RKO (cell line): Measurements from ENCODE around the gene UBAC2.

Source experiments
- DNase-seq: peaks from one replicate; pipeline ENCODE4 v3.0.0-alpha.2; 2016; ENCODE audit warnings: low spot score

UBAC2 gene

GRCh38 chr13:99357131-99357596, 156.5 kb downstream of the UBAC2 start:
- no peak for DNase-seq

GRCh38 chr13:99357941-99358340, 157.3 kb downstream of the UBAC2 start:
- DNase-seq: no peak

DNA sequence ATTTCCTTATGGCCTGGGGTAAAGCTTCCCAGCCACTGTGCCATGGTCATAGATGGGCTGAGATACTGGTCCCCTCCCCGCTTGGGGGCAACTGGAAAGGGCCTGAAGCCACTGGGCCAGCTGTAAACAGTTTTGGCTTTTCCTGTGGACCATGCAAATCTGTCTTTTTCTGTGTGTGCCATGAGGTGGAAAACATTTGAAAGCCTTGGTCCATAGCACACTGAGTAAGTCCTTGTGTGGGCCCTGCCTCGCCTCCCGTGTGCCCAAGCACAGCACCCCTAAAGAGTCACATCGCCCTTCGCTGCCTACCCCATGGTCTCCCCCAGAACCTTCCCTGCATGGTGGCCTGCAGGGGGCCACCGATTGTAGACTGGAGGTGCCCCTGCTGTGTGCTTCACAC, 158.9 kb downstream of the UBAC2 start:
- no peak for DNase-seq

- DNase-seq: no peak
These were observed 160.0 kb downstream of the UBAC2 start for GRCh38 chr13:99360696-99361095.

- no peak for DNase-seq
These were observed 160.5 kb downstream of the UBAC2 start for GRCh38 chr13:99361197-99361596.

DNA sequence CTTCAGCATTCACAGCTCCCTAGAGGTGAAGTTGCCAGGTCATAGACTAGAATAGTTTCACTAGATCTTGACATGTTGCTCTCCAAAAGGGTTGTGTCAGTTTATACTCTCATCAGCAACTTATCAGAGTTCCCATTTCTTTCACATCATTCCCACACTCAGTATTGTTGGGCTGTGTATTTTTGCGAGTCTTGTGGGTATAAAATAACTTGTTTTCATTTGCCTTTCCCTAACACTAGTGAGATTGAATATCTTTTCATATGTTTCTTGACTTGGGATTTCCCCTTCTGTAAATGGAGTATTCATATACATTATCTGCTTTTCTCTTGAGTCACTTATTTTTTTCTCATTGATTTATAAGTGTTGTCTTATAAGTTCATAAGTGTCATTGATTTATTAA, 161.7 kb downstream of the UBAC2 start:
- DNase-seq: no peak

GRCh38 chr13:99363391-99363790, 162.7 kb downstream of the UBAC2 start:
- DNase-seq: no peak

GRCh38 chr13:99363949-99364348, 163.3 kb downstream of the UBAC2 start:
- no peak for DNase-seq

GRCh38 chr13:99366075-99366987, 165.7 kb downstream of the UBAC2 start:
- no peak for DNase-seq

- DNase-seq: no peak
These were observed 166.5 kb downstream of the UBAC2 start for GRCh38 chr13:99367106-99367616.

GRCh38 chr13:99367663-99368448, 167.2 kb downstream of the UBAC2 start:
- no peak for DNase-seq

DNA sequence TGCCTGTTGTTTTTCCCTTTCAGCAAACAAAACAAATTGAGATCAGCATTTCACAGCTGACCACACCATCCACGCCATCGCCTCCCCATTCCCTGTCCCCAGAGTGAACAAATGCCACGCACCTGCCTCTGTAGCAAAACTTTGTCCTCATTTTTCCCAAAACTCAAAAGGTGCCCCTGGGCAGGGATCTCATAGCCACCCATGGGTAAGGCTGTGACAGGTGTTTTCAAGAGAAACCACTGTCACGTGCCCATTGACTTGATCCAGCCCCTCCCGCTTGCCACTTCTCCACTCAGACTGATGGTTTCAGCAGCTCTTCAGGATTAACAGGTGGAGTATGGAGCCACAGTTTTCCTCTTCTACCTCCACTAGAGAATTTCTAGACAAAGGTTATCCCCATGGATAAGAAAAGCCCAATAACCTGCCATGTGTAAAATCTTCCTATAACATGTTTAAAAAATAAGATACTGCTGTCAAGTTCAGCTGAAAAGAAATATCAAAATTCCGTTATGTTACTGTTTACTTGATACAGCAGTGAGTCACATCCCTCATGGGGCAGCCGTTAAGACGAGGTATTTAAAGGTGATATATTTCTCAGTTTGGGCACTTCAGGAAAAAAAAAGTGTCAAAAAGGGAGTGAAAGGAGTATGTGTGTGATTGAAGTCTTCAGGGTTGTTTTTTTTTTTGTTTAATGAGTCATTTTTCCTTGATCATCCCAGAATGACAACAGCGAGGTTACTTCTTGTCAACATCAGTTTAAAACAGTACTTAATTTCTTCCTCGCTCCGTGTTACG, 170.0 kb downstream of the UBAC2 start:
- DNase-seq: no peak

GRCh38 chr13:99371956-99372355, 171.3 kb downstream of the UBAC2 start:
- DNase-seq: no peak

- DNase-seq: no peak
These were observed 172.8 kb downstream of the UBAC2 start for GRCh38 chr13:99373436-99373835.

- no peak for DNase-seq
These were observed 173.7 kb downstream of the UBAC2 start for GRCh38 chr13:99374169-99374991.

DNA sequence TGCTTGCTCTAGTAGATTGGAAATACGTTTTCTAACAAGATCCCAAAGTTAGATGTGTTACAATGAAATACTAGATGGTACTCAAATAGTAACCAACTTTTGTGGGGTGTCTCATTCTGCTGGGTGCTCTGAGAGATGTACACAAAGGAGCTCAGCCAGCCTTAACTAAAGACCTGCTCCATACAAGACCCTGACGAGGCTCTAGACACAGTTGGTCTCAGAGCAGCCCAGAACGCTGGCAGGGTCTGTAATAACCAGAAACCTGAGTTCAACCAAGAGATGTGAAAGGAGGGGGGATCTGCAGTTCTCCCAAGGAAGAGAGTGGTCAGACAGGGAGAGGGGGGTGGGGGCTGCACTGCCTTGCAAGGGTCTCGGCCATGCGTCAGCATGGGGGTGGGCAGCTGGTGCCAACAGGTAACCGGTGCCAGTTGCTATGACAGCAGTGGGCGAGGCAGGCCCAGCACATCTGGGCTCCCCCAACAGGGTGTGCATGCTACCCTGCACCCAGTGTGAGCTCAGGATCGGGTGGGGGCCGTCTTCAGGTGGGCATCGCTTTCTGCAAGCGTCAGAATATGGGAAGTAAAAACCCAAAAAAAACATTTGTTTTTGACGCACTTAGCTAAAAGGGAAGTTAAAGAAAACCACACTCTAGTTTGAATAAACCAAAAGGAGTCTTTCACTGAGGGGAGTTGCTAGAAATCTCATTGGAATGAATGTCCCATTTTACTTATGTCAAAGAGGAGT, 174.5 kb downstream of the UBAC2 start:
- no peak for DNase-seq

DNA sequence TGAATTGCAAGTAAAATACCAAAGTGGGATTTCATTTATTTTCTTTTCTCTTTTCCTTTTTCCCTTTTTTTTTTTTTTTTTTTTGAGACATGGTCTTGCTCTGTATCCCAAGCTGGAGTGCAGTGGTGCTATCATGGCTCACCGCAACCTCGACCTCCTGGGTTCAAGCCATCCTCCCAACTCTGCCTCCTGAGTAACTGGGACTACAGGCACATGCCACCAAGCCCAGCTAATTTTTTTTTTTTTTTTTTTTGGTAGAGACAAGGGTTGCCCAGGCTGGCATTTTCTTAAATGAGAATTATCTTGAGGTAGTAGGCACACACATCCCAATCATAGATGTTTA, 175.1 kb downstream of the UBAC2 start:
- no peak for DNase-seq

DNA sequence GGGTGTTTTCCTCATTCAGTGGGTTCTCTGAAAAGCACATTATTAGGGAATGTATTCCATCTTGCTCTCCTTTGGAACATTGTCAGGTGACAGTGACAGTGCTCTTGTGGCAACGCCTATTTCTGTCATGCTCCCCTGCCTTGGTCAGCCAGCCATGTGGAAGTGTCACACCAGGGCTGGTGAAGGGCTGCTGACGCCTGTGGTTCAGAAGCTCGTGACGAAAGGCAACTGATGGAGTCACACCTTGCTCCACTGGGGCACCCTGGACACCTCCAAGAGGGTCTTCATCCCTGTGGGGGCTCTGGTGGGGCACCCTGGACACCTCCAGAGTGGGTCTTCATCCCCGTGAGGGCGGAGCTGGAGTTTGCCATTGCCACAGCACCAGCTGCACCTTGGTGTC, 175.5 kb downstream of the UBAC2 start:
- no peak for DNase-seq

DNA sequence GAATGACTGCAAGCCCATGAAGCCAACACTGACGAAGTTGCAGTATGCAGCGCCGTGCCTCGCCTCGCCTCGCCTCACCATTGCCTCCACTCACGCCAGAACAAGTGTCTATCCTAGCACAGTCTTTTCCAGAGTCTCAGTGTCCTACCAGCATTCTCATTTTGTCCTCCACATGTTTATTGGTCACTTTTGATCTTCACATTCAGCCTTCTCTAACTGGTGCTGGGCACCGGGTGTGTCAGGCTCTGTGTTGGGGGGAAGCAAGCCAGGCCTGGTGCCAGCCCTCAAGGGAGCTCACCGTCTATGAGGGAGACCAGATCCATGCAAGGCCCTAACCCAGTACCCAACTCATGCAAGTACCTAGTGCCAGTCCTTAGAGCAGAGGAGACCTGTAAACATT, 176.3 kb downstream of the UBAC2 start:
- no peak for DNase-seq

DNA sequence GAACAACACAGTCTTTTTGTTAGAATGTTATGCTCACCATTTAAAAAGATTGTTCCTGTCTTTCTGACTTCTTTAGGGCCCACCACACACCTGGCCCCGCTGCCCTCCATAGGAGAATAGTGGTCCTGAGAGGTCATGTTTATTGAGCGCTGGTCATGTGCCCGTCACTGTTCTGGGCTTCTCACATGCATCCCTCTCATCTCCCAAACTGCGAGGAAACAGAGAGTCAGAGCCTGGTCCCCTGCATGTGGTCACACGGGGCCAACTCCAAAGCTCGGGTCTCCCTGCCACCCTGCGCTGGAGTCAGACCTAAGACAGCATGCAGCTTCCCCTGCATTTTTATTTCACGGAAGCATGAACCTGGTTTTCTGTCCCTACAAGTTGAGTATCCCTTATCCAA, 177.0 kb downstream of the UBAC2 start:
- no peak for DNase-seq
